Activated gamma-delta T cell treated with anti-CD3 and anti-CD28 coated beads, Interleukin-2, amount 50 U/mL, for 16 hours (primary cell): ENCODE results near the gene SLIT1.

ENCODE experiments used
- DNase-seq: peaks from one replicate; pipeline ENCODE4 v3.0.0-alpha.2; 2020; ENCODE audit warnings: low read depth

SLIT1 gene

GRCh38 chr10:97062456-97062855 lies 123.3 kb downstream of the SLIT1 start:
- DNase-seq: no peak

- no peak for DNase-seq
Measured at GRCh38 chr10:97062046-97062445, 123.7 kb downstream of the SLIT1 start.

GRCh38 chr10:97061423-97061822 lies 124.3 kb downstream of the SLIT1 start:
- DNase-seq: no peak

- no peak for DNase-seq
Measured at GRCh38 chr10:97060441-97061084, 125.2 kb downstream of the SLIT1 start.

GRCh38 chr10:97059872-97060205 lies 125.9 kb downstream of the SLIT1 start:
- DNase-seq: no peak

GRCh38 chr10:97059006-97059871 lies 126.5 kb downstream of the SLIT1 start:
- DNase-seq: no peak

GRCh38 chr10:97058521-97058920 lies 127.2 kb downstream of the SLIT1 start:
- DNase-seq: no peak

- no peak for DNase-seq
Measured at GRCh38 chr10:97057491-97058235, 128.1 kb downstream of the SLIT1 start.

GRCh38 chr10:97056003-97056630 lies 129.6 kb downstream of the SLIT1 start:
- DNase-seq: no peak

GRCh38 chr10:97053276-97053675 lies 132.5 kb downstream of the SLIT1 start:
- no peak for DNase-seq

- no peak for DNase-seq
Measured at GRCh38 chr10:97050956-97051496, 134.7 kb downstream of the SLIT1 start.

GRCh38 chr10:97050205-97050745 lies 135.5 kb downstream of the SLIT1 start:
- no peak for DNase-seq

GRCh38 chr10:97049670-97050069 lies 136.1 kb downstream of the SLIT1 start:
- DNase-seq: no peak

- no peak for DNase-seq
Measured at GRCh38 chr10:97048649-97049427, 136.9 kb downstream of the SLIT1 start.

- DNase-seq: no peak
Measured at GRCh38 chr10:97047788-97048187, 138.0 kb downstream of the SLIT1 start.

GRCh38 chr10:97047083-97047736 lies 138.5 kb downstream of the SLIT1 start:
- no peak for DNase-seq

GRCh38 chr10:97046456-97047082 lies 139.2 kb downstream of the SLIT1 start:
- no peak for DNase-seq

- no peak for DNase-seq
Measured at GRCh38 chr10:97043563-97043855, 142.2 kb downstream of the SLIT1 start.

GRCh38 chr10:97042716-97043562 lies 142.8 kb downstream of the SLIT1 start:
- DNase-seq: no peak
